Gastrocnemius medialis (tissue), 4 donors: ENCODE data around the gene DHRSX.

Source experiments
- CTCF ChIP-seq, 5 experiments: fragments of 450-650 bp in 3 of 5; fragments of 200-600 bp in 2 of 5; sonication (generic) in 2 of 5; IDR thresholded peaks in 4 of 5; conservative IDR thresholded peaks in 1 of 5; 1 replicate in 4 of 5; 2 replicates in 1 of 5; pipeline ENCODE4 v1.5.1; 2016 to 2019; ENCODE audit warnings: antibody characterized with exemption in 5 of 5, mild to moderate bottlenecking in 3 of 5, moderate library complexity in 3 of 5
- POLR2A ChIP-seq, 2 donors: fragments of 450-650 bp; IDR thresholded peaks; one replicate each; pipeline ENCODE4 v1.6.1; 2017; ENCODE audit warnings: antibody characterized with exemption in 2 of 2, mild to moderate bottlenecking in 2 of 2, moderate library complexity in 2 of 2

- TF ChIP-seq CTCF (IDR thresholded peaks at IDR 0.05 in 4 of 5, conservative IDR thresholded peaks at IDR 0.05 in 1 of 5): no peak
- no peak for TF ChIP-seq POLR2A (IDR thresholded peaks at IDR 0.05)
Measured at GRCh38 chrX:2283111-2283859, 217.5 kb downstream of the DHRSX start.
